GM12892 (cell line): Measurements from ENCODE around the gene ZNF652.

Source experiments
- POLR2A ChIP-seq: IDR thresholded peaks from 2 replicates; pipeline ENCODE4 v1.6.1; 2011; ENCODE audit warnings: low read depth, low read length, control low read depth
- POLR2AphosphoS5 ChIP-seq: IDR thresholded peaks from 2 replicates; pipeline ENCODE4 v1.6.1; 2011; ENCODE audit warnings: low read depth, low read length, control low read depth
- TAF1 ChIP-seq: IDR thresholded peaks from 2 replicates; pipeline ENCODE4 v1.6.1; 2011; ENCODE audit warnings: low read depth, mild to moderate bottlenecking, control low read depth, low read length, borderline replicate concordance

DNA sequence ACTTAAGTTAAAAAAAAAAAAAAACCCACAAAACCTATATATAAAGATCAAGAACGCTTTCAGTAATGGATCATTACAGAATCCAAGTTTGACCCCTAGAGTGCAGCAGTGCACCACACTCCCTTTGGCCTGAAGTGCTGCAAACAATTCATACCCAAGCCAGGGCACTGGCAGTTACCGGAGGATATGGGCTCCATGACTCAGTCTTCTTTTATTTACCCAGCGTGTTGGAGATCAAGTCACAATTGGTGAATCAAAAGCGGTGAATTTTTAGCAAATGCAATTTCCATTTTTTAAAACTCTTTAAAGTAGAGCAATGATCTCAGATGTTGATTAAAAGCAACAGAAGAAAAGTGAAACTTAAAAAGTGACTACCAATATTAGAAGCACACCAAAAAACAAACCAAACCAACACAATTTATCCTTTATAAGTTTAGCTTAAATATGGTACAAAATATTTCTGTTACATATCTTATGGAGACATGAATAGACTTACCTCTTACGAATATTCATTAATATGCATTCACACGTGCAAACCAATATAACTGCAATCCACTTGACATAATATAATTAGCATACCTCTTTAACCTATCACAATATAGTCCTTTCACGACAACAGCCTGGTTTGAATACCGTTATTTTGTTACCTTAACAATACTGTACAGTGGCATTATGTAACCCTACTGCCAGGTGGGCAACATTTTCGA, 46.3 kb downstream of the ZNF652 start:
- TF ChIP-seq POLR2AphosphoS5 (no peak), POLR2A (no peak), TAF1 (no peak)
